Amygdala (tissue), 56 donors: ENCODE data around the gene RBM23.
"Not testable (repeated sequence)": the region's sequence is repeated elsewhere in the genome, so short reads cannot be mapped to it uniquely, and the experiment has no call there.

Source experiments
- DNase-seq, 56 donors: peaks; one replicate each; lab custom pipeline; 2025; lab: John Stamatoyannopoulos, UW

RBM23 gene

DNA sequence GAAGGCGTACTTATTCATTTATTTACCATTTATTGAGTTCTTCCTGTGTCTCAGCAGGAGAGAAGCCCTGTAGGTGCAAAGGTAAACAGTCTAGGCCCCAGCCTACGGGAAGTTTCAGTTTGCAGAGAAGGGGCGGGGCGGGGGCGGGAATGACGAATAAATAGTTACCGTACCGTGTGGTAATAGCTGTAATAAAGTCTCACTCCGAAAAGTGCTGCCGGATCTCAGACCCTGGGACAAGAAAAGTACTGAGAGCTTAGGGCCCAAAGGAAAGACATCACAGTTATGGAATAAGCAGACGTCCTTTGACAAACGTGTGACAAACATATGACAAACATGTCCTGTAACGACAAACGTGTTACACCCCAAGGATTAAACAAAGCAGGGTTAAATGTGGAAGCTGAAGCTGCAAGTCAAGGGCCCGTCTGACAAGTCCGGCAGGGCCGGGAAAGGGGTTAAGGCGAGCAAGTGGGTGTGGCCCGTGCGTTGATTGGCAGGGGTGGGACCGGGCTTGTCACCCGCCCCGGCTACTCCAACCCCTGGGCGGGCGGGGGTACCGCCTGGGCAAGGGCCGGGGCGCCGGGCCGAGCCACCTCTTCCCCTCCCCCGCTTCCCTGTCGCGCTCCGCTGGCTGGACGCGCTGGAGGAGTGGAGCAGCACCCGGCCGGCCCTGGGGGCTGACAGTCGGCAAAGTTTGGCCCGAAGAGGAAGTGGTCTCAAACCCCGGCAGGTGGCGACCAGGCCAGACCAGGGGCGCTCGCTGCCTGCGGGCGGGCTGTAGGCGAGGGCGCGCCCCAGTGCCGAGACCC is 47.5 kb downstream of the RBM23 start, which contains the start of gene LRP10:
Gene LRP10, plus strand, starts transcription at position 517 of the 809 bp plus-strand sequence. CDS start 564 bp downstream, outside the sequence.
- DNase-seq: peak in 55 of 56 donors; percentile 31 to 94 (median 81)

DNA sequence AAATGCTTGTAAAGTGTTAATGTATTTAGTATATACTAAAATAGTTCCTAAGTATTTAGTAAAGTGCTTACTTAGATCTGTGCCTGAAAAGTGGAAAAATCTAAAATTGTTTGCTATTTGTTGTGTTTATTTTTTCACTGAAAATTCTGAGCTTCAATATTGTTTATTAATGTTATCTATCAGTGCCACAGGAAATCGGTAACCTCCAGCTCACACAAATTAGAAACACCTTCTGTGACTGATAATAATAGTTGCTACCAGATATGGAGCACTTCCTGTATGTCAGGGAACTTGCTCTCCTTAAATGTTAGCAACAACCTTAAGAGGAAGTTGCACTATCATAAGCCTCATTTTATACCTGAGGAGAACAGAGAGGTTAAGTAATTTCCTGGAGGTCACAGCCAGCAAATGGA is 48.1 kb downstream of the RBM23 start:
- no peak for DNase-seq

DNA sequence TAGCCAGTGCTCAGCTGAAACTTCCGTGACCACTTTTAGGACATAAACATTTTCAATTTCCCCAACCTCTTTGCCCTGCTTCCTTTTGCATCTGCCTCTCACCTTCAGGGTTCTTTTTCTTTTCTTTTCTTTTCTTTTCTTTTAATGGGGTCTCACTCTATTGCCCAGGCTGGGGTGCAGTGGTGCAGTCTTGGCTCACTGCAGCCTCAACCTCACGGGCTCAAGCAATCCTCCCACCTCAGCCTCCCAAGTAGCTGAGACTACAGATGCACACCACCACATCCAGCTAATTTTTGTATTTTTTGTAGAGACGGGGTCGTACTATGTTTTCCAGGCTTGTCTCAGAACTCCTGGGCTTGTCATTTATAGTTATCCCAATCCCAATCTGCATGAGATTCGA is 52.1 kb downstream of the RBM23 start:
- DNase-seq: no peak

DNA sequence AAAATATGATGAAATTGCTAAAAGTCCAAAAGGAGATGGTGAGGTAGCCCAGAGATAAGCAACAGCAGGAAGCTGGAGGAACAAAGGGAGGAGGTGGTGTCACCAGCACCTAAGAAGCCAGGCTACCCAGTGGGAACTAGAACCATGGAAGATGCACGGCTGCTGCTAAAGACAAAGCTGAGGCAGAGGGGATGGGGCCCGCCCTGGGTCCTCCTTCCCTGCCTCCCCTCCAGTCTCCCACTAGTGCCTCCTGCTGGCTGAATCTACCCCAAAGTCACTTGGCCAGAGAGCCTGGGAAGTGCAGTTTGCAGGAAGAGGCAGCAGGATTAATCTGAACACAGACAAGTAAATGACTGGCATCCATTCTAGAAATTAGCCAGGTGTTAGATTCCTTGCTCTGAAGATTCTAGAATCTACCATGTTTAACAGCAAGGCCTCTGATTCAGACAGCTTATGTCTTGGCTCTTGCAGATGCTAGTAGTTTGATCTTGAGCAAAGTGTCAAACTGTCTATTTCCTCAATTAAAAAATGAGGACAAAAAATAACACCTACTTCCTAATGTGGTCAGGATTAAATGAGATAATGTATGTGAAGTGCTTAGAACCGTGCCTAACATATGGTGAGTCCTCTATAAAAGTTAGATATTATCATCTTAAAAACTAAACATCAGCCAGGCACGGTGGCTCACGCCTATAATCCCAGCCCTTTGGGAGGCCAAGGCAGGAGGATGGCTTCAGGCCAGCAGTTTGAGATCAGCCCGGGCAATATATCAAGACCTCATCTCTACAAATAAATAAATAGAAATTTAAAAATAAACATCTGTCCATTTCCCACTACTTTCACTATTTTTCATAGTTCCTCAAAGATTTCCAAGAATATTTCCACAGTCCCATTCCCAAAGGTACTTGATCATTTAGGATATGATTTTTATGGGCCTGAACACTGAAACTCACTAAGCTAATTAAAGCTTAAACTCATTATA is 53.2 kb downstream of the RBM23 start:
- no peak for DNase-seq

- no peak for DNase-seq
Measured at GRCh38 chr14:22864979-22865378, 54.0 kb downstream of the RBM23 start.

DNA sequence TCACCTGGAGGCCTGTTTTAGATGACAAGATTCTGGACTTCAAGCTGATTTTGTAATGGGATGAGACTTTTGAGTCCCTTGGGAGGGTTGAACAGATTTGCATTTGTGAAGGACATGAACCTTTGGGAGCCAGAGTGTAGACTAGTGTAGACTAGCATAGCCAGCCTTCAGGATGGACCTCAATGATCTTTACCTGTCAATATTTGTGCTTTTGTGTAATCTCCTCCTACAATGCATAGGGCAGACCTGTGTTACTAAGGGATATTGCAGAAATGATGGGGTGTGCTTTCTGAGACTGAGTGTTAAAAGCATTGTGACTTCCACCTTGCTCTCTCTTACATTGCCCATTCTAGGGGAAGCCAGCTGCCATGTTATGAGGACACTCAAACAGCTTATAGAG is 57.3 kb downstream of the RBM23 start:
- DNase-seq: no peak

GRCh38 chr14:22860377-22860776 is 58.6 kb downstream of the RBM23 start:
- DNase-seq: not testable (repeated sequence)

DNA sequence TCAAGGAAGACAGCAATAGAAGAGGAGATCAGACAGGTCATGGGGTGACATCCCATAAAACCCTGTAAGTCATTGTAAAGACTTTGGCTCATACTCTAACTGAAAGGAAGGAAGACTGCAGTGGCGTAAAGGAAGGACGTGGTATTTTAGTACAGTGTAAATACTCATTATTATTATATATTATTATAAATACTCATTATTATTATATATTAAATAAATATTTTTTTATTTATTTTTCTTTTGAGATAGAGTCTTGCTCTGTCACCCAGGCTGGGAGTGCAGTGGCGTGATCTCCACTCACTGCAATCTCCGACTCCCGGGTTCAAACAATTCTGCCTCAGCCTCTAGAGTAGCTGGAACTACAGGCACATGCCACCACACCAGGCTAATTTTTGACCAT is 62.5 kb downstream of the RBM23 start:
- no peak for DNase-seq

DNA sequence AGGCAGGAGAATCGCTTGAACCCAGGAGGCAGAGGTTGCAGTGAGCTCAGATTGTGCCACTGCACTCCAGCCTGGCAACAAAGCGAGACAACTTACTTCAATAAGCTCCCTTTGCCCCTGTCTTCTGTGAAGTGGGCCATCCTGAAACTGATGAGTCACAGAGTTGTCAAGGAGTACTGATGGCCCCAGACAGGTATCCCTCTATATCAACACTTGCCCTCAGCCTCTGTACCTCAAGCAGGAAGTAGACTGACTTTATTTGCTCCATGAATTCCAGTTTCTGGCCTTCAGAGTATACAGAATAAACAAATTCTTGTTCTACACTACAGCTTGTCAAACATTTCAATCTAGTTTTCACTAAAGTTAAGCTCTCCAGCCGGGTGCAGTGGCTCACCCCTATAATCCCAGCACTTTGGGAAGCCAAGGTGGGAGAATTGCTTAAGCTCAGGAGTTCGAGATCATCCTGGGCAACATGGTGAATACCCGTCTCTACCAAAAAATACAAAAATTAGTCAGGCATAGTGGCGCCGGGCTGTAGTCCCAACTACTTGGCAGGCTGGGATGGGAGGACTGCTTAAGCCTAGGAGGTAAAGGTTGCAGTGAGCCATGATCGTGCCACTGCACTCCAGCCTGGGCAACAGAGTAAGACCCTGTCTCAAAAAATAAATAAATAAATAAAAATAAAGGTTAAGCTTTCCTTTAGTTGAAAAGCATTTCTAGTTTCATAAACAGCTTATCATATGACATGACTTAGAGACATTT is 63.8 kb downstream of the RBM23 start:
- DNase-seq: no peak

GRCh38 chr14:22854296-22854695 is 64.7 kb downstream of the RBM23 start:
- not testable (repeated sequence) for DNase-seq

GRCh38 chr14:22852940-22853767 is 65.8 kb downstream of the RBM23 start:
- DNase-seq: peak in 52 of 56 donors; percentile 25 to 90 (median 62)

GRCh38 chr14:22852599-22852939 is 66.4 kb downstream of the RBM23 start:
- DNase-seq: no peak

- DNase-seq: not testable (repeated sequence)
Measured at GRCh38 chr14:22852178-22852577, 66.8 kb downstream of the RBM23 start.

- peak in 39 of 56 donors; percentile 8 to 84 (median 56) for DNase-seq
Measured at GRCh38 chr14:22850944-22851764, 67.8 kb downstream of the RBM23 start.

DNA sequence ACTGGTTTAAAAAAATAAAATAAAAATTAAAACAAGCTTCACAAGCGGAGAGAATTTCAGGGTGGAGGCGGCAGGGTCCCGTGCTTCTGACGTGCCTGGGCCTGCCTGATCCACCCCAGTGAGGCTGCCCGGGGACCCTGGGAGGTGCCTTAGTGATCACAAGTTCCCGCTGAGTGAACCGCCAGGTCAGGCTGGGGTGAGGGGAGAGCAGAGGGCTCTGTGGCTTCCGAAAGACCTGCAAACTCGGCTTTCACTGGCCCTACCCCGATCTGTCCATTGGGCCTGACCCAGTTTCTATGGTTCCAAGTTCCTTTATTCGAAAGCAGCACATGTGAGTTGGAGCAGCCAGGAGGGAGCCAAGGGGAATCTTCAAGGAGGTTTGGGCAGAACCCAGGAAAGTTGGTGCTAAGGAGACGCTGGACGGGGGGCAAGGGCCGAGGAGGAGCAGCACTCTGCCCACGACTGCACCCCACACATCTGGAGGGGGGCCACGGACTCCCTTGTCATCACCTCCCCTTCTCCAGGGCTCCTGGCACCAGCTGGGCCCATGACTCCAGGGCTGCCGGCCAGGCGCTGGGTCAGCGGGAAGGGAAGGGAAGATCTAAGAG is 69.6 kb downstream of the RBM23 start:
- peak in 18 of 56 donors; percentile 10 to 73 (median 34) for DNase-seq

DNA sequence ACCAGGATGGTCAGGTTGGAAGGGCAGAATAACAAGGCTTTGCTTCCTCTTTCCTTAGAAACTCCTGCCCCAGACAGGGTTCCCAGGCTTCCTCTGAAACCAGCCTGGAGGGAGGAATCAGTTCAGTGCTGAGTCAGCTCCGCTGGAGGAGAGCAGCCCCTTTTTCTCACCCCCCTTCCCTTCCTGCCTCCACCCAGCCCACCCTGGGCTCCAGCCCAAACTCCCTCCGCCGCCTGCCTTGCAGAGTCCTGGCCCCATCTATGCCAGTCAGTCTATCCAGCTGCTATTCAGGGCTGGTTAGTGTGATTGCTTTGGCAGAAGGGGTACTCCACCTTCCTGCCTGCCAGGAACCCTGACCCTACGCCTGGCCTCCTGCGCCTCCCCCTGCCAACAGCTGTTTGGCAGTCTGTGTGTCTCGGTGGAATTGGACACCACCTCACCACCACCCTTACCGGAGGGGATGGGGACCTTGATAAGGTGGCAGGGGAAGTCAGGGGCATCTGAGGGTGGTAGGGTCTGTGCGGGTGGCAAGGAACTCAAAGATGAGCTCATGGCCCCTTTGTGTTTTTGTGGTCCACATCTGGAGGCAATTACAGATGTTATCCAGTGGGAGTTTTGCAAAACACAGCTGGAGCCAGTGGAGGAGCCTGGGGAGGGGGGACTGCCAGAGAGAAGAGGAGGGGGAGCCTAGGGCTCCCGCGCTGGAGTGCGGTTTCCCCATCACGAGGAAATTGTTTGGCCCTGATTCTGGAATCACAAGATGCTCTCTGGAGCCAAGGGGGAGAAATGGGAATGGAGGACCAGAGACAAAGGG is 70.4 kb downstream of the RBM23 start:
- peak in 1 of 56 donors; percentile 17 for DNase-seq

DNA sequence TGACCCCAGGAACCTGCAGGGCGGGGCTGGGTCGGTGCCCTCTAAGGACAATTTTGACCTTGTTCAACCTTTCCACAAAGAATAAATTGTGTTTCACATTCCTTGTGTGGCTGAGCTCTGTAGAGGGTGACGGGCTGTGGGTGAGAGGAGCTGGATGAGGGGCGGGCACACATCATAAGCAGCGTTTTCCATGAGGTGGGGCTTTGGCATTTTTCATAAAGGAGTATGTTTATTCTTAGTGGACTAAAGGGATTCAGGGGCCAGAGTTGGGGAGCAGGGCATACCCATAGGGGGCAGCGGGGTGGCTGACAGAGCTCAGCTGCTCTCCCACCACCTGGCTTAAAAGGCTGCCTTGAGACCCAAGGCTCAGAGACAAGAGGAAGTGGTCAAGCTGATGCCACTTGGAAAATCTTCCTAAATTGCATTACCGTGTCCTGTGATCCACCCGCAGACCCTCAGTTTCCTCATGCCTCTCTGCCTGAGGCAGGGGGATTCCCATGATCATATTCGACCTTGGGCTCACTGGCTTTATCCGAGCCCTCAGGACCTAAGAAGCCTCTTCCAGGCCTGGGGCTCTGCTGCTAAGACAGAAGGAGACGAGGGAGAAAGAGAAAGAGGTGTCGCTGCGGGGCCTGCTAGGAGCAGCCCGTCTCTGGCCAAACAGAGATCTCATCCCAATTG is 71.1 kb downstream of the RBM23 start:
- no peak for DNase-seq
